ENCODE data around the gene SLC9A6.

DNA sequence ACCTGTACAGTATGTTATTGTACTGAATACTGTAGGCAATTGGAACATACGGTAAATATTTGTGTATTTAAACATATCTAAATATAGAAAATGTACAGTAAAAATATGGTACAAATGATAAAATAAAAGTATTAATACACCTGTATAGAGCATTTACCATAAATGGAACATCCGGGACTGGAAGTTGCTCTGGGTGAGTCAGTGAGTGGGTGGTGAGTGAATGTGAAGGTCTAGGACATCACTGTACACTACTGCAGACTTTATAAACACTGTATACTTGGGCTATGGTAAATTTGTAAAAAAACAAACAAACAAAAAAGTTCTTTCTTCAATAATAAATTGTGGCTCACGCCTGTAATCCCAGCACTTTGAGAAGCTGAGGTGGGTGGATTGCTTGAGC lies 109.7 kb downstream of the SLC9A6 start:
- TF ChIP-seq, protein P1, sequence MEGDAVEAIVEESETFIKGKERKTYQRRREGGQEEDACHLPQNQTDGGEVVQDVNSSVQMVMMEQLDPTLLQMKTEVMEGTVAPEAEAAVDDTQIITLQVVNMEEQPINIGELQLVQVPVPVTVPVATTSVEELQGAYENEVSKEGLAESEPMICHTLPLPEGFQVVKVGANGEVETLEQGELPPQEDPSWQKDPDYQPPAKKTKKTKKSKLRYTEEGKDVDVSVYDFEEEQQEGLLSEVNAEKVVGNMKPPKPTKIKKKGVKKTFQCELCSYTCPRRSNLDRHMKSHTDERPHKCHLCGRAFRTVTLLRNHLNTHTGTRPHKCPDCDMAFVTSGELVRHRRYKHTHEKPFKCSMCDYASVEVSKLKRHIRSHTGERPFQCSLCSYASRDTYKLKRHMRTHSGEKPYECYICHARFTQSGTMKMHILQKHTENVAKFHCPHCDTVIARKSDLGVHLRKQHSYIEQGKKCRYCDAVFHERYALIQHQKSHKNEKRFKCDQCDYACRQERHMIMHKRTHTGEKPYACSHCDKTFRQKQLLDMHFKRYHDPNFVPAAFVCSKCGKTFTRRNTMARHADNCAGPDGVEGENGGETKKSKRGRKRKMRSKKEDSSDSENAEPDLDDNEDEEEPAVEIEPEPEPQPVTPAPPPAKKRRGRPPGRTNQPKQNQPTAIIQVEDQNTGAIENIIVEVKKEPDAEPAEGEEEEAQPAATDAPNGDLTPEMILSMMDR (IDR thresholded peaks at IDR 0.05; ENCODE audit: low read length): no peak
- TF ChIP-seq EZH2phosphoT487 (IDR thresholded peaks at IDR 0.05; ENCODE audit: low read length) (no peak), EZH2 (optimal IDR thresholded peaks at IDR 0.05; ENCODE audit: low read depth, low read length) (no peak)
